K562 (cell line): Measurements from ENCODE around the gene THRSP. TPM values are rescaled to one million over a fixed set of nuclear protein-coding genes. Genes with fewer than 3 reads are reported as not detected.

ENCODE experiments used
- CXXC5 ChIP-seq: fragments of 250-450 bp; sonication (Bioruptor Pico); IDR thresholded peaks from 2 replicates; pipeline ENCODE4 v1.8.0; 2022; ENCODE audit warnings: inconsistent platforms, mild to moderate bottlenecking, moderate library complexity
- FOSL1 ChIP-seq: fragments of 200-800 bp; sonication (Bioruptor generic); conservative IDR thresholded peaks from 2 replicates; pipeline ENCODE4 v1.6.1; 2016; ENCODE audit warnings: missing genetic modification characterization, missing compliant biosample characterization
- HDAC1 ChIP-seq, 2 experiments: fragments of 450-650 bp; IDR thresholded peaks; 2 replicates each; pipeline ENCODE4 v1.6.1; 2016 to 2017; ENCODE audit warnings: inconsistent platforms in 1 of 2, mild to moderate bottlenecking in 1 of 2, moderate library complexity in 1 of 2
- JUN ChIP-seq, 2 experiments: sonication (generic) in 1 of 2; formaldehyde crosslinking in 1 of 2; IDR thresholded peaks; 2 replicates each; pipeline versions ENCODE4 v1.6.1 to v1.8.0; 2012 to 2022; ENCODE audit warnings: borderline replicate concordance in 2 of 2, mild to moderate bottlenecking in 2 of 2, improper control_type of control experiment in 1 of 2, low read depth in 1 of 2, low read length in 1 of 2, missing genetic modification reagents in 1 of 2
- MTA2 ChIP-seq: fragments of 450-650 bp; IDR thresholded peaks from 2 replicates; pipeline ENCODE4 v1.6.1; 2016; ENCODE audit warnings: low read depth
- NCOA4 ChIP-seq: fragments of 450-650 bp; IDR thresholded peaks from 2 replicates; pipeline ENCODE4 v1.6.1; 2018; ENCODE audit warnings: mild to moderate bottlenecking; ENCODE audit not compliant: partially characterized antibody
- PYGO2 ChIP-seq: fragments of 450-650 bp; IDR thresholded peaks from 2 replicates; pipeline ENCODE4 v1.6.1; 2016; ENCODE audit warnings: mild to moderate bottlenecking, missing genetic modification characterization, moderate library complexity, missing compliant biosample characterization
- RBBP5 ChIP-seq: fragments of 200-600 bp; sonication (generic); IDR thresholded peaks from 2 replicates; pipeline ENCODE4 v1.6.1; 2012; ENCODE audit warnings: borderline replicate concordance, mild to moderate bottlenecking, low read length, control low read depth, inconsistent platforms; ENCODE audit not compliant: insufficient read depth, poor library complexity, severe bottlenecking
- SIN3A ChIP-seq, 2 experiments: fragments of 150-350 bp in 1 of 2; IDR thresholded peaks; 2 replicates each; pipeline ENCODE4 v1.6.1; 2011 to 2016; ENCODE audit warnings: borderline replicate concordance in 2 of 2, low read depth in 2 of 2, low read length in 2 of 2, mild to moderate bottlenecking in 2 of 2, moderate library complexity in 2 of 2; ENCODE audit not compliant: control insufficient read depth in 1 of 2
- TEAD1 ChIP-seq, 2 experiments: fragments of 450-650 bp in 1 of 2; sonication (generic) in 1 of 2; formaldehyde crosslinking; IDR thresholded peaks; 2 replicates each; pipeline versions ENCODE4 v1.4.0 to v1.8.0; 2020 to 2022; ENCODE audit warnings: mild to moderate bottlenecking in 2 of 2, missing genetic modification reagents in 1 of 2
- YY1 ChIP-seq, 3 experiments: IDR thresholded peaks; 2 replicates each; pipeline ENCODE4 v1.6.1; 2011; ENCODE audit warnings: low read length in 2 of 3, mild to moderate bottlenecking in 2 of 3, moderate library complexity in 2 of 3, borderline replicate concordance in 1 of 3, control low read depth in 1 of 3, low read depth in 1 of 3; ENCODE audit not compliant: insufficient read depth in 3 of 3, insufficient replicate concordance in 2 of 3, control insufficient read depth in 1 of 3, insufficient read length in 1 of 3; ENCODE audit errors: extremely low read depth in 1 of 3
- ZNF232 ChIP-seq: sonication (generic); formaldehyde crosslinking; IDR thresholded peaks from 2 replicates; pipeline ENCODE4 v1.8.0; 2022; ENCODE audit warnings: mild to moderate bottlenecking, missing genetic modification reagents
- ZNF282 ChIP-seq: sonication (generic); formaldehyde crosslinking; IDR thresholded peaks from 2 replicates; pipeline ENCODE4 v1.8.1; 2023; ENCODE audit warnings: missing genetic modification reagents
- ZNF324 ChIP-seq: fragments of 250-450 bp; sonication (Bioruptor Pico); IDR thresholded peaks from 2 replicates; pipeline ENCODE4 v1.4.0; 2020; ENCODE audit warnings: mild to moderate bottlenecking
- ZNF384 ChIP-seq: IDR thresholded peaks from 2 replicates; pipeline ENCODE4 v1.6.1; 2012; ENCODE audit warnings: low read depth, low read length, improper control_type of control experiment
- ZNF561 ChIP-seq: fragments of 450-650 bp; formaldehyde crosslinking; conservative IDR thresholded peaks from 2 replicates; pipeline ENCODE4 v1.4.0; 2020; ENCODE audit warnings: mild to moderate bottlenecking, moderate library complexity
- ZNF583 ChIP-seq: fragments of 250-450 bp; sonication (Bioruptor Pico); IDR thresholded peaks from 2 replicates; pipeline ENCODE4 v1.4.0; 2020
- ZNF699 ChIP-seq: fragments of 250-450 bp; sonication (Bioruptor Pico); IDR thresholded peaks from 2 replicates; pipeline ENCODE4 v1.8.0; 2021; ENCODE audit warnings: mild to moderate bottlenecking, moderate library complexity; ENCODE audit not compliant: insufficient replicate concordance
- polyA plus RNA-seq, 8 experiments: library from polyadenylated mRNA; depleted of rRNA in 4 of 8; stranded (reverse) in 5 of 8; unstranded in 3 of 8; fragments of >200 nt; fragmentation: Nextera tagmentation in 2 of 8; fragmentation: Illumina TruSeq in 1 of 8; extraction: Ambion mirVana in 2 of 8; extraction: Trizol in 1 of 8; gene quantifications; 2 replicates each; pipeline versions ENCODE4 v1.2.1 to v1.2.3, GENCODE V29; 2011 to 2014; ENCODE audit warnings: inconsistent platforms in 1 of 8, missing spikeins in 1 of 8
- total RNA-seq, 7 experiments: library from RNA; depleted of rRNA in 6 of 7; stranded (reverse); fragments of >200 nt in 6 of 7; fragmentation: Illumina TruSeq in 2 of 7; extraction: Trizol in 2 of 7; gene quantifications; 2 replicates each; pipeline versions ENCODE4 v1.2.1 to v1.2.3, GENCODE V29; 2011 to 2021; ENCODE audit warnings: low replicate concordance in 1 of 7
- TF ChIP-seq, protein P1 (sequence below), 2 experiments: IDR thresholded peaks in 1 of 2; conservative IDR thresholded peaks in 1 of 2; 2 replicates each; pipeline ENCODE4 v1.6.1; 2016; ENCODE audit warnings: low read depth in 2 of 2, mild to moderate bottlenecking in 1 of 2, missing compliant biosample characterization in 1 of 2, missing genetic modification characterization in 1 of 2, moderate library complexity in 1 of 2
- TF ChIP-seq, protein P2 (sequence below): fragments of 250-450 bp; sonication (Bioruptor Pico); IDR thresholded peaks from 2 replicates; pipeline ENCODE4 v1.5.0; 2020; ENCODE audit warnings: mild to moderate bottlenecking

THRSP gene
- total and polyA plus RNA-seq, 9 of the 15 experiments (the other 6 are each of a cell fraction or from before 2014, with no cell fraction given): 0.23 to 0.56 (median 0.31) TPM; not detected in 2

DNA sequence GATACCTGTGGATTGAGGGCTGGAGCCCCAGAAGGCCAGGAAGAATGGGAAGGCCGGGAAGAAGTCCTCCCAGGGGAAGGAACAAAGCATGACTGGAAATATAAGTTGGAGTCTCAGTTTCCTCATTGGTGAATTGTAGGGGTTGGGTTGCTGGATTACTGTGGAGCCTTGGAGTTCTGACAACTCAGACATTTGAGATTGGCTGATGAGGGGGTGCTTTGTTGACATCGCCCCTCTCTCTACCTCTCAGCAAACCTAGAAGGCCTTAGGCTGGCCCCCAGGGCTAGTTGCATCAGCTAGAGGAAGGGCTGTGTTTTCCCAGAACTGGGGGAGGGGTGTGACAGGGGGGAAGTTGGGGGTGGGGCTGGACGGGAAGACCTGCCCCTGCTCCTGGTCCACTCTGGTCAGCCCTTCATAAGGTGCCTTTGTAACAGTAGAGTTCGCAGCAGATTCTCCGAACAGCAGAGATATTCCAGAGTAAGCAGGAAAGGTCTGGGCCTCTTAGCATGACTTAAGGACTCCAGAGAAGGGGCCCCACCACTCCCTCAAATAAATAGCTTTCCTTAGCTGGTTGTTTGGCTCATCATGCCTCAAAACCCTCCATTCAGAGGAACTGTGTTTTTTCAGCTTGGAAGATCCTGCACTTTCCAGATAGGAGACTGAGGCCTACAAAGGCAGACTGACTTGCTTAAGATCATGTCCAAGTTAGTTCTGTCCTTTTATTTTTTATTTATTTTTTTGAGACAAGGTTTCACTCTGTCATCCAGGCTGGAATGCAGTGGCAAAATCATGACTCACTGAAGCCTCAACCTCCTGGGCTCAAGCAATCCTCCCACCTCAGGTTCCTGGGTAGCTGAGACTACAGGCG is 12.5 kb upstream of the THRSP start (continued):
- TF ChIP-seq ZNF583 (CRISPR knock-in tag) (peak; percentile 82; the same call in 1 of the 2 replicates), MTA2 (peak; percentile 21; the same call in 1 of the 2 replicates), ZNF699 (CRISPR knock-in tag) (no peak), ZNF561 (CRISPR knock-in tag) (no peak), HDAC1 (IDR thresholded peaks at IDR 0.05) (no peak), FOSL1 (tag) (peak; percentile 66), ZNF282 (CRISPR knock-in tag) (no peak), SIN3A (IDR thresholded peaks at IDR 0.05; ENCODE audit: borderline replicate concordance in 2 of 2, control insufficient read depth in 1 of 2, low read depth in 2 of 2, low read length in 2 of 2) (no peak), ZNF324 (CRISPR knock-in tag) (peak; percentile 47; the same call in 1 of the 2 replicates), RBBP5 (no peak), PYGO2 (tag) (no peak), ZNF232 (no peak), CXXC5 (CRISPR knock-in tag) (no peak; the same call in 1 of the 2 replicates), TEAD1 (CRISPR knock-in tag; IDR thresholded peaks at IDR 0.05) (peak in 1 of 2 experiments; percentile 19; a peak in 2 of 4 replicates), YY1 (IDR thresholded peaks at IDR 0.05; ENCODE audit: borderline replicate concordance in 1 of 3, control insufficient read depth in 1 of 3, extremely low read depth in 1 of 3, insufficient read depth in 3 of 3, insufficient read length in 1 of 3, insufficient replicate concordance in 2 of 3, low read depth in 1 of 3, low read length in 2 of 3) (no peak), ZNF384 (no peak), NCOA4 (no peak), JUN (IDR thresholded peaks at IDR 0.05; ENCODE audit: borderline replicate concordance, low read depth, low read length) (peak; percentile 65; the same call in 1 of the 2 replicates), JUN (CRISPR knock-in tag; IDR thresholded peaks at IDR 0.05; ENCODE audit: borderline replicate concordance) (no peak)
- TF ChIP-seq, protein P1, sequence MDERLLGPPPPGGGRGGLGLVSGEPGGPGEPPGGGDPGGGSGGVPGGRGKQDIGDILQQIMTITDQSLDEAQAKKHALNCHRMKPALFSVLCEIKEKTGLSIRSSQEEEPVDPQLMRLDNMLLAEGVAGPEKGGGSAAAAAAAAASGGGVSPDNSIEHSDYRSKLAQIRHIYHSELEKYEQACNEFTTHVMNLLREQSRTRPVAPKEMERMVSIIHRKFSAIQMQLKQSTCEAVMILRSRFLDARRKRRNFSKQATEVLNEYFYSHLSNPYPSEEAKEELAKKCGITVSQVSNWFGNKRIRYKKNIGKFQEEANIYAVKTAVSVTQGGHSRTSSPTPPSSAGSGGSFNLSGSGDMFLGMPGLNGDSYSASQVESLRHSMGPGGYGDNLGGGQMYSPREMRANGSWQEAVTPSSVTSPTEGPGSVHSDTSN (CRISPR knock-in tag; IDR thresholded peaks at IDR 0.05; ENCODE audit: low read depth): no peak
- TF ChIP-seq, protein P1 (tag; conservative IDR thresholded peaks at IDR 0.05; ENCODE audit: low read depth): no peak
- TF ChIP-seq, protein P2, sequence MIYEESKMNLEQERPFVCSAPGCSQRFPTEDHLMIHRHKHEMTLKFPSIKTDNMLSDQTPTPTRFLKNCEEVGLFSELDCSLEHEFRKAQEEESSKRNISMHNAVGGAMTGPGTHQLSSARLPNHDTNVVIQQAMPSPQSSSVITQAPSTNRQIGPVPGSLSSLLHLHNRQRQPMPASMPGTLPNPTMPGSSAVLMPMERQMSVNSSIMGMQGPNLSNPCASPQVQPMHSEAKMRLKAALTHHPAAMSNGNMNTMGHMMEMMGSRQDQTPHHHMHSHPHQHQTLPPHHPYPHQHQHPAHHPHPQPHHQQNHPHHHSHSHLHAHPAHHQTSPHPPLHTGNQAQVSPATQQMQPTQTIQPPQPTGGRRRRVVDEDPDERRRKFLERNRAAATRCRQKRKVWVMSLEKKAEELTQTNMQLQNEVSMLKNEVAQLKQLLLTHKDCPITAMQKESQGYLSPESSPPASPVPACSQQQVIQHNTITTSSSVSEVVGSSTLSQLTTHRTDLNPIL (CRISPR knock-in tag): no peak
